Raji (cell line): ENCODE results near the gene STYX.

Experiments used
- POLR2A ChIP-seq: IDR thresholded peaks from 2 replicates; pipeline ENCODE4 v1.6.1; 2011; ENCODE audit warnings: low read depth, low read length, control low read depth; ENCODE audit not compliant: insufficient read depth

The STYX gene

DNA sequence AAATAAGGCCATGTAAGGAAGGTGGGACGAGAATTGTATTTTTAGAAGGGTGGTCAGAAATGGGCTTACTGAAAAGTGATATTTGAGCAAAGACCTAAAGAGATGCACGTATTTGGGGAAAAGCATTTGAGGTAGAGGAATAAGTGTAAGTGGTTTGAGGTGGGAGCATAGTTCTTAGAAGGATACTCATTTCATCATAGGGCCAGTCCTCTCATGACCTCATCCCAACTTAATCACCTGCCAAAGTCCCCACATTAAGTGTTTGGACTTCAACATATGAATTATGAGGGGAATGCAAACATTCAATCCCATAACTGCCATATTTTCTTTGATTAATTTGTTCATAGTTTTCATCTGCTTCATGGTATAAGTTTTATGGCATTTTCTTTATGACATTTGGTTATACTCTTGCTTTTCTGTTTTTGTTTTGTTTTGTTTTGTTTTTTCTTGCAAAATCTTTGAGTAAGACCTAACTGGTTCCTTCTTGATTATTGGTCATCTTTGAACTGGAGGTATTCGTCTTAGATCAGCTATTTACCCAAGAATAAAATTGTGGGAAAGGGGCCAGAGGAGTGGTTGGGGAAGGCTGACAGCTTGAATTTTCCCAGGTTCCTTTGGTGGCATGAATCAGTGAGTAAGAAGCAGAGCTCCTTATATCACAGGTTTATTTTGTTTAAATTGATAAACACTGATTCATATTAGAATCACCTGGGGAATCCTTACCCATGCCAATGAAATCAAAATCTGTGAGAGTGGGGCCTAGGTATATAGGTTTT is 37.3 kb downstream of the STYX start:
- no peak for TF ChIP-seq POLR2A

DNA sequence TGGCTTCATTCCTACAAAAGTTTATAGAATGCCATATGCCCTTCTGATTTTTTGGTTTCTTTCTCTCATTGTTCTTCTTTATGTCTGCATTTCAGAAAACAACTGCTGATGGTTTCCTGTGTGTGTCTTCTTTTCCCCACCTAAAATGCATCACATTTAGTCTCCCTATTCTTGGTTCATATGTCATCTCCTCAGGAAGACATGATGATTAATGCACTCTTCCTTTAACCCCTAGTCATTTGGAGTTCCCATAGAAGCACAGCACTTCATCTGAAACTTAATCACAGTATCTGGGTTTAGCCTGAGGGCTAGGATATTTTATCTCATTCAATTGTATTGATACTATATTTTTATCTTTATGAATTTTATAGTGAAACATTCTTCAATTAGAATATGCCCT is 39.9 kb downstream of the STYX start:
- no peak for TF ChIP-seq POLR2A

GRCh38 chr14:52776816-52777215 is 46.9 kb downstream of the STYX start:
- TF ChIP-seq POLR2A = no peak

- no peak for TF ChIP-seq POLR2A
Measured at GRCh38 chr14:52778702-52779101, 48.7 kb downstream of the STYX start.

DNA sequence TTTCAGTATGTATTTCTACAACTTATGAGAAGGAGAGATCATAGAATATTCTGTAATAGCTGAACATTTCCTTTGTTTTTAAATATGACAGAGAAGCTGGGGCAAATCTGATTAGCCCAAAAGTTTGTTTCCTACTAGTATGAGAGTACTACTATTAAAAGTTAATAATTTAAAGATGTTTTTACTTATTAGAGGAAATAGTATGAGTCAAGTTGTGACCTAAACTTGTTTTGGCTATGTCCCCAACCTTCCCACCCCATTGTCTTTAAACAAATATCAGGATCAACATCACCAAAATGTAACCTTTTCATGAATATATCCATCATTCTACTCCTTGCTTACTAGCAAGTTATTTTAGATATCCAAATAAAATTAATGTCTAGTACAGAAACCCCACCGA is 50.9 kb downstream of the STYX start:
- TF ChIP-seq POLR2A = no peak

DNA sequence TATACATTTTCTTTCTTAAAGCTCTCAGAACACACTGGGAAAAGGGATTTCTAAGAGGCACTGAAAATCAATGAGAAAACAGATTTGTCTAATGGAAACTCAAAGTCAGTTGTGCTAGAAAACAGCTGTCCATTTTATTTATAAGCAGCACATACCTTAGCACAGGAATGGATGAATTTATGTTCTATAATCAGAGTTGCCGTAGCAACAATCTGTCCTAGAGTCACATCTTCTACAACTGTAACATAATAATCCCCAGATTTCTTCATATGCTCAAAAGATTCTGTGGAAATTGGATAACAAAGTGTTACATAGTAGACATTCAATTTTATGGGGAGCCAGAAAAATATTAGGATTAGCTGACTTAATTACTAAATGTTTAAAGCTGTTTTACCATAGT is 51.7 kb downstream of the STYX start:
- TF ChIP-seq POLR2A = no peak

GRCh38 chr14:52783206-52783605 is 53.2 kb downstream of the STYX start:
- TF ChIP-seq POLR2A = no peak

DNA sequence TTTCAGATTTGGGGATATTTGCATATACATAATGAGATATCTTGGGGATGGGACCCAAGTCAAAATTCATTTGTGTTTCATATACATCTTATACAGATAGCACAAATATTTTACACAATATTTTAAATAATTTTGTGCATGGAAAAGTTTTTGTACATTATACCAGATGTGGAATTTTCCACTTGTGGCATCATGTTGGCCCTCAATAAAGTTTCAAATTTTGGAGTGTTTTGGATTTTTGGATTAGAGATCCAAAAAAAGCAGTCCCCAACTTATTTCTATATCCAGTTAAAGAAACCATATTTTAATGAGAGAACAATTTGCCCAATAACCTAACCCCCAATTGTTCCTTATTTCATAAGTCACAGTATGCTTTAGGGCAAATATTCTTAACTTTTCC is 56.9 kb downstream of the STYX start:
- no peak for TF ChIP-seq POLR2A

GRCh38 chr14:52789118-52789517 is 59.2 kb downstream of the STYX start:
- TF ChIP-seq POLR2A = no peak

GRCh38 chr14:52790011-52790755 is 60.2 kb downstream of the STYX start:
- no peak for TF ChIP-seq POLR2A

GRCh38 chr14:52790756-52791222 is 60.8 kb downstream of the STYX start:
- no peak for TF ChIP-seq POLR2A

- peak; percentile 86 for TF ChIP-seq POLR2A
Measured at GRCh38 chr14:52791223-52792096, 61.5 kb downstream of the STYX start, which contains the start of gene GNPNAT1. TSS of gene GNPNAT1 (minus strand) at chr14:52791607. CDS start at chr14:52784650, 6,957 bp downstream.

- no peak for TF ChIP-seq POLR2A
Measured at GRCh38 chr14:52792097-52792415, 62.1 kb downstream of the STYX start.

DNA sequence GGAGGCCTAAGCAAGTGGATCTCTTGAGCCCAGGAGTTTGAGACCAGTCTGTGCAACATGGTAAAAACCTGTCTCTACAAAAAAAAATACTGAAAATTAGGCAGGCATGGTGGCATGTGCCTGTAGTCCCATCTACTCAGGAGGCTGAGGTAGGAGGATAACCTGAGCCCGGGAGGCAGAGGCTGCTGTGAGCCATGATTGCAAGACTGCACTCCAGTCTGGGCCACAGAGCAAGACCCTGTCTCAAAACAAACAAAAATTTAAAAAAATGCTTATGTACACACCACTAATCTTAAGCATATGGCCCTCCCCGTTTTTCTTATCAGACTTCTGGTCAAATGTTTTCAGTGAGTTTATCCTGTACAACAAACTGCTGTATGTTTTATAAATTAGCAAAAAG is 63.1 kb downstream of the STYX start:
- TF ChIP-seq POLR2A = no peak

DNA sequence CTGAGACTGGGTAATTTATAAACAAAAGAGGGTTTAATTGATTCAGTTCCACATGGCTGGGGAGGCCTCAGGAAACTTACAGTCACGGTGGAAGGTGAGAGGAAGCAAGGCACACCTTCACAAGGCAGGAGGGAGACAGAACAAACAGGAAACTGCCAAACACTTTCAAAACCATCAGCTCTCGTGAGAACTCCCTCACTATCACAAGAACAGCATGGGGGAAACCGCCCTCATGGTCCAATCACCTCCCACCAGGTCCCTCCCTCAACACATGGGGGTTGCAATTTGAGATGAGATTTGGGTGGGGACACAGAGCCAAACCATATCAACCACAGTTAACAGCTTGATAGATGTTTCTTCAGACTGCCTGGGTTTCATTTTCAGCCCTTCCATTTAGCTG is 67.7 kb downstream of the STYX start:
- no peak for TF ChIP-seq POLR2A
